ENCODE data around the gene AKAP9.

AKAP9 gene

GRCh38 chr7:92044940-92045339 is 104.3 kb downstream of the AKAP9 start:
- TF ChIP-seq CTCF (IDR thresholded peaks at IDR 0.05; ENCODE audit: borderline replicate concordance, insufficient read depth, low read depth, low read length): no peak

DNA sequence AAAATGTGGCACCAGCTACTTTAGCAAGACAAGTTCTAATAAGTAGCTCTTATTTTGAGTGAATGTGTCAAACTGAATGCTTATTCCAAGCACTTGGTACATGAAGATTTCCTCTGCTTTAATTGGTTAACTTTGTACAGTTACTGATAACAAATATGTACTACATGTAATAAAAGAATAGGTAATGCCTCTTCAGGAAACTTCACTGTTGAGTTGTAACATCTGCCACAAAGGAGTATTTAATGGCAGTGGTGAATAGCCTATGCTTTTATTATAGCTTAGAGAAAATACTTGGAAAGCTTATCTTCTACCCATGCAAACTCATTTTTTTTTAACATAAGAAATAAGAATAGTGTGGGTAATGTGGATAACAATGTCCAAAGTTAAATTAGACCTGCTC is 111.0 kb downstream of the AKAP9 start:
- no peak overlapping the region for H3K4me3 ChIP-seq (ENCODE audit: low read depth, low read length)
- no peak for TF ChIP-seq CTCF (IDR thresholded peaks at IDR 0.05; ENCODE audit: borderline replicate concordance, insufficient read depth, low read depth, low read length)

More at GRCh38 chr7:92044940-92045339, 104.3 kb downstream of the AKAP9 start:
- no peak overlapping the region for H3K4me3 ChIP-seq (ENCODE audit: low read depth, low read length)

- no peak for TF ChIP-seq CTCF (IDR thresholded peaks at IDR 0.05; ENCODE audit: borderline replicate concordance, insufficient read depth, low read depth, low read length)
Observed at GRCh38 chr7:92052159-92052558, 111.5 kb downstream of the AKAP9 start.

GRCh38 chr7:92052684-92053083 is 112.0 kb downstream of the AKAP9 start:
- no peak overlapping the region for H3K4me3 ChIP-seq (ENCODE audit: low read depth, low read length)
- TF ChIP-seq CTCF (IDR thresholded peaks at IDR 0.05; ENCODE audit: borderline replicate concordance, insufficient read depth, low read depth, low read length): no peak

More at GRCh38 chr7:92052159-92052558, 111.5 kb downstream of the AKAP9 start:
- H3K4me3 ChIP-seq (ENCODE audit: low read depth, low read length): no peak overlapping the region

- no peak overlapping the region for H3K4me3 ChIP-seq (ENCODE audit: low read depth, low read length)
- no peak for TF ChIP-seq CTCF (IDR thresholded peaks at IDR 0.05; ENCODE audit: borderline replicate concordance, insufficient read depth, low read depth, low read length)
Observed at GRCh38 chr7:92053312-92053711, 112.7 kb downstream of the AKAP9 start.

DNA sequence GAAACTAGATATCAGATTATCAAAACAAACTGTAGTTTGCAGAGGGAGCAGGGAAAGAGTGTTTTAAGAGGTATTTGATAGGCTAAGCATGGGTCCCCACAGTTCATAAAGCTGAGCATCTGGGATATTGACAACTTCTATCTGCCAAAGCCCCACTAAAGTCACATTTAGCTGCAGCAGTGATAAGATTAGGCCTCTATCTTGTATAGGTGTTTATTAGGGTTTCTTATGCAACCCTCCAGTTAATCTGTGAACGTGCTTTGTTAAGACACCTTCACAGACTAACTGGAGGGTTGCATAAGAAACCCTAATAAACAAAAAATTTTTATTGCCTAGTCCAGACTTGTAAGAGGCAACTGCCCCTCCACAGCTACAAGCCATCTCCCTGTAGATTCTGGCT is 115.6 kb downstream of the AKAP9 start:
- no peak for TF ChIP-seq CTCF (IDR thresholded peaks at IDR 0.05; ENCODE audit: borderline replicate concordance, insufficient read depth, low read depth, low read length)
- no peak overlapping the region for H3K4me3 ChIP-seq (ENCODE audit: low read depth, low read length)

DNA sequence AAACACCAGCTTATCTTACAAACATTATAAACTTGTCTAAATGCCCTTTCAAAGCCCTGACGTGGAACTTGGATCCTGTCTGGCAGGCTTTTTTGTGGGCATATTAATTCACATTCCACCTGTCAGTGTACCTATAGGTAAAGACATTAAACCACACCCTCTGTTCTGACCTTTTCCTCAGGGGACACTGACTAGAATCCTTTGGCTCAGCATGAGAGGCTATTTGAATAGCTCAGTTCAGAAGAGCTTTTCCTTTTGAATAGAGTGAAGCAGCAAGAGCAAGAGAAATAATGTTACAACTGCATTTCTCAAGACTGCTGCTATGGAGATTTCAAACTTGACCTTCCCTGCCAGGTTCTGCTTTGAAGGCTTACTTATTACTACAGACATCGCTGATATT is 116.7 kb downstream of the AKAP9 start:
- H3K4me3 ChIP-seq (ENCODE audit: low read depth, low read length): no peak overlapping the region
- TF ChIP-seq CTCF (IDR thresholded peaks at IDR 0.05; ENCODE audit: borderline replicate concordance, insufficient read depth, low read depth, low read length): no peak
